SJCRH30 (cell line): ENCODE results near the gene MSRB1. TPM values are rescaled to one million over a fixed set of nuclear protein-coding genes. Genes with fewer than 3 reads are reported as not detected.
"Not testable (repeated sequence)": the region's sequence is repeated elsewhere in the genome, so short reads cannot be mapped to it uniquely, and the experiment has no call there.

Experiments used
- DNase-seq, 2 experiments: peaks; one replicate each; pipeline ENCODE4 v3.0.0-alpha.2; 2015 to 2020
- H3K27ac ChIP-seq: fragments of 250-450 bp; sonication (Bioruptor Pico); 2 replicates; pipeline ENCODE4 v1.5.1; 2020; ENCODE audit warnings: mild to moderate bottlenecking, moderate library complexity
- H3K27me3 ChIP-seq: fragments of 250-450 bp; sonication (Bioruptor Pico); 2 replicates; pipeline ENCODE4 v1.5.1; 2020; ENCODE audit warnings: mild to moderate bottlenecking, moderate library complexity
- H3K36me3 ChIP-seq: fragments of 250-450 bp; sonication (Bioruptor Pico); 2 replicates; pipeline ENCODE4 v1.5.1; 2020; ENCODE audit warnings: mild to moderate bottlenecking, moderate library complexity
- H3K4me1 ChIP-seq: fragments of 250-450 bp; sonication (Bioruptor Pico); 2 replicates; pipeline ENCODE4 v1.5.1; 2020; ENCODE audit warnings: mild to moderate bottlenecking, moderate library complexity
- H3K4me3 ChIP-seq: fragments of 250-450 bp; sonication (Bioruptor Pico); 2 replicates; pipeline ENCODE4 v1.5.1; 2020; ENCODE audit warnings: mild to moderate bottlenecking, moderate library complexity
- H3K9me3 ChIP-seq: fragments of 250-450 bp; sonication (Bioruptor Pico); replicated peaks from 2 replicates; pipeline ENCODE4 v1.5.1; 2020; ENCODE audit warnings: mild to moderate bottlenecking, moderate library complexity
- total RNA-seq: library from RNA; depleted of rRNA; stranded (reverse); fragments of >200 nt; shearing (Covaris generic); gene quantifications from 2 replicates; pipeline ENCODE4 v1.2.3, GENCODE V29; 2014; rRNA removed

MSRB1 gene
- total RNA-seq, 1 experiment from 2014 or later = 16.0 TPM

GRCh38 chr16:1899641-1900451 is 43.2 kb downstream of the MSRB1 start:
- Histone ChIP-seq H3K9me3 (no peaks in the 10 kb centered on the region), H3K4me1 (no peaks in the 10 kb centered on the region; the same call in 1 of the 2 replicates), H3K36me3 (no peaks in the 10 kb centered on the region), H3K27ac (no peak overlapping the region), H3K4me3 (no peak overlapping the region), H3K27me3 (peaks cover 29% of the 10 kb centered on the region)
- no peak for DNase-seq

- not testable (repeated sequence) for H3K4me3 ChIP-seq, H3K4me1 ChIP-seq, H3K9me3 ChIP-seq, H3K36me3 ChIP-seq, DNase-seq, H3K27ac ChIP-seq
- H3K27me3 ChIP-seq = peaks cover 20% of the 10 kb centered on the region
Observed at GRCh38 chr16:1897692-1898091, 45.3 kb downstream of the MSRB1 start.

- no peaks in the 10 kb centered on the region for H3K9me3 ChIP-seq
Observed at GRCh38 chr16:1895949-1896675, 46.9 kb downstream of the MSRB1 start.

GRCh38 chr16:1895068-1895467 is 47.9 kb downstream of the MSRB1 start:
- no peak overlapping the region for H3K4me3 ChIP-seq
- H3K36me3 ChIP-seq = no peaks in the 10 kb centered on the region
- no peak overlapping the region for H3K27ac ChIP-seq
- H3K9me3 ChIP-seq = no peaks in the 10 kb centered on the region
- peaks cover 27% of the 10 kb centered on the region for H3K27me3 ChIP-seq
- no peak for DNase-seq
- H3K4me1 ChIP-seq = no peaks in the 10 kb centered on the region

More at GRCh38 chr16:1895949-1896675, 46.9 kb downstream of the MSRB1 start:
- Histone ChIP-seq H3K4me1 (no peaks in the 10 kb centered on the region), H3K36me3 (no peaks in the 10 kb centered on the region), H3K4me3 (no peak overlapping the region), H3K27ac (no peak overlapping the region), H3K27me3 (peaks cover 23% of the 10 kb centered on the region)
- no peak for DNase-seq

- H3K27me3 ChIP-seq = peaks cover 25% of the 10 kb centered on the region
- H3K4me1 ChIP-seq = no peaks in the 10 kb centered on the region
- no peak overlapping the region for H3K4me3 ChIP-seq
- no peak overlapping the region for H3K27ac ChIP-seq
- no peaks in the 10 kb centered on the region for H3K9me3 ChIP-seq
- no peaks in the 10 kb centered on the region for H3K36me3 ChIP-seq
- DNase-seq = no peak
Observed at GRCh38 chr16:1890708-1891050, 52.3 kb downstream of the MSRB1 start.

GRCh38 chr16:1890024-1890707 is 52.8 kb downstream of the MSRB1 start:
- H3K4me3 ChIP-seq = no peak overlapping the region
- no peaks in the 10 kb centered on the region for H3K9me3 ChIP-seq
- H3K4me1 ChIP-seq = no peaks in the 10 kb centered on the region
- DNase-seq = no peak
- H3K36me3 ChIP-seq = no peaks in the 10 kb centered on the region
- peaks cover 22% of the 10 kb centered on the region for H3K27me3 ChIP-seq
- no peak overlapping the region for H3K27ac ChIP-seq

Other genes with a start within 250 kb of the MSRB1 start
- 24.7 and 34.7 TPM in 2 replicates for gene MAPK8IP3, start 237.0 kb downstream of the MSRB1 start, total RNA-seq
- 1.2 and 1.6 TPM in 2 replicates for gene NME3, start 171.7 kb downstream of the MSRB1 start, total RNA-seq
- gene EME2, start 170.4 kb downstream of the MSRB1 start, total RNA-seq = 3.6 and 5.2 TPM in 2 replicates
- 55.3 and 60.7 TPM in 2 replicates for gene MRPS34, start 170.1 kb downstream of the MSRB1 start, total RNA-seq
- gene SPSB3, start 160.6 kb downstream of the MSRB1 start, total RNA-seq = 9.6 and 12.4 TPM in 2 replicates
- gene NUBP2, start 160.2 kb downstream of the MSRB1 start, total RNA-seq = 45.0 and 55.3 TPM in 2 replicates
- gene IGFALS, start 149.5 kb downstream of the MSRB1 start, total RNA-seq = not detected in 2 replicates
- gene HAGH, start 116.4 kb downstream of the MSRB1 start, total RNA-seq = 14.6 and 15.0 TPM in 2 replicates
- gene FAHD1, start 116.0 kb downstream of the MSRB1 start, total RNA-seq = 16.2 and 19.5 TPM in 2 replicates
- not detected in 2 replicates for gene MEIOB, start 71.0 kb downstream of the MSRB1 start, total RNA-seq
- not detected in 2 replicates for gene HS3ST6, start 24.8 kb downstream of the MSRB1 start, total RNA-seq
- 0.32 and 0.56 TPM in 2 replicates for gene RPL3L, start 11.5 kb upstream of the MSRB1 start, total RNA-seq
- 157 and 169 TPM in 2 replicates for gene NDUFB10, start 16.3 kb upstream of the MSRB1 start, total RNA-seq
- 4,297 and 4,417 TPM in 2 replicates for gene RPS2, start 21.6 kb upstream of the MSRB1 start, total RNA-seq
- gene RNF151, start 23.7 kb upstream of the MSRB1 start, total RNA-seq = not detected in 2 replicates
- 30.6 and 31.8 TPM in 2 replicates for gene TBL3, start 28.9 kb upstream of the MSRB1 start, total RNA-seq
- gene NOXO1, start 38.3 kb upstream of the MSRB1 start, total RNA-seq = 0.43 TPM in 1 of 2 replicates, not detected in the other
- gene GFER, start 41.0 kb upstream of the MSRB1 start, total RNA-seq = 20.6 and 32.2 TPM in 2 replicates
- 0.73 and 0.81 TPM in 2 replicates for gene SYNGR3, start 46.8 kb upstream of the MSRB1 start, total RNA-seq
- 22.9 and 25.6 TPM in 2 replicates for gene ZNF598, start 66.6 kb upstream of the MSRB1 start, total RNA-seq
- gene NPW, start 76.6 kb upstream of the MSRB1 start, total RNA-seq = 1.6 TPM in 2 replicates
- 6.4 and 8.0 TPM in 2 replicates for gene NHERF2, start 83.7 kb upstream of the MSRB1 start, total RNA-seq
- 16.6 and 17.5 TPM in 2 replicates for gene NTHL1, start 104.6 kb upstream of the MSRB1 start, total RNA-seq
- gene TSC2, start 104.8 kb upstream of the MSRB1 start, total RNA-seq = 32.0 and 37.1 TPM in 2 replicates
- gene PKD1, start 192.7 kb upstream of the MSRB1 start, total RNA-seq = 47.1 and 51.9 TPM in 2 replicates
- 1.0 and 1.4 TPM in 2 replicates for gene RAB26, start 205.4 kb upstream of the MSRB1 start, total RNA-seq
- 34.5 and 35.9 TPM in 2 replicates for gene TRAF7, start 212.6 kb upstream of the MSRB1 start, total RNA-seq